Neural crest cell (in vitro differentiated cells): ENCODE results near the gene WSB2. TPM values are rescaled to one million over a fixed set of nuclear protein-coding genes. Genes with fewer than 3 reads are reported as not detected.
"Not testable (repeated sequence)": the region's sequence is repeated elsewhere in the genome, so short reads cannot be mapped to it uniquely, and the experiment has no call there.

Experiments used
- DNase-seq: peaks from one replicate; pipeline ENCODE4 v3.0.0; 2021; ENCODE audit warnings: low read depth, mixed read lengths, low spot score
- H3K27ac Mint-ChIP-seq: one replicate; pipeline ENCODE4 v1.8.0; 2021; ENCODE audit warnings: mild to moderate bottlenecking, mixed read lengths; ENCODE audit not compliant: unreplicated experiment
- H3K27me3 Mint-ChIP-seq: 2 replicates; pipeline ENCODE4 v1.8.0; 2021; ENCODE audit warnings: low read depth, mild to moderate bottlenecking, mixed read lengths
- H3K36me3 Mint-ChIP-seq: 2 replicates; pipeline ENCODE4 v1.8.0; 2021; ENCODE audit warnings: low read depth, mild to moderate bottlenecking, mixed read lengths
- H3K4me1 Mint-ChIP-seq: 2 replicates; pipeline ENCODE4 v1.8.0; 2021; ENCODE audit warnings: mixed read lengths
- H3K4me3 Mint-ChIP-seq: one replicate; pipeline ENCODE4 v1.8.0; 2021; ENCODE audit warnings: mild to moderate bottlenecking, mixed read lengths
- H3K9me3 Mint-ChIP-seq: 2 replicates; pipeline ENCODE4 v1.8.0; 2021; ENCODE audit warnings: mixed read lengths
- total RNA-seq: library from RNA; stranded (reverse); gene quantifications from 2 replicates; pipeline ENCODE4 v1.2.1, GENCODE V29; 2021
- TF ChIP-seq, protein P1 (sequence below): fragments of 200-600 bp; sonication (generic); conservative IDR thresholded peaks from 2 replicates; pipeline ENCODE4 v1.5.0; 2021; ENCODE audit warnings: antibody characterized with exemption, mild to moderate bottlenecking

Gene WSB2
- total RNA-seq, 1 donor from 2014 or later: 78.6 TPM

DNA sequence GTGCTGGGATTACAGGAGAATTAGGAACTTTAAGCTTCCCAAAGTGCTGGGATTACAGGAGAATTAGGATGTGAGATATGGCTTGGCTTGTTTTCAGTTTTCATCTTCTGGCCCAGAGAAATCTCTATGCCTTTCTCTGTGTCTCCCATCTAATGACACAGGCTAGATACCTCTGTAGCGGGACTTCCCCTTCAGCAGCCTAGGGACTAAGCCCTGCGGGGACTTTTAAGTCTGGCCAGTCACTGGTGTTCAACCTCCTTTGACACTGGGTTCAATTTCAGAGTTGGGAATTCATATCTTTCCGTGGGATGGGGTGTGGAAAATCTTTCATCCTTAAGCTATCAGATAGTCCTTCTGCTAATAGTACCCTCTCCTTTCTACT, 38.3 kb downstream of the WSB2 start:
- no peaks in the 10 kb centered on the region for H3K9me3 Mint-ChIP-seq
- no peaks in the 10 kb centered on the region for H3K27me3 Mint-ChIP-seq
- TF ChIP-seq, protein P1, sequence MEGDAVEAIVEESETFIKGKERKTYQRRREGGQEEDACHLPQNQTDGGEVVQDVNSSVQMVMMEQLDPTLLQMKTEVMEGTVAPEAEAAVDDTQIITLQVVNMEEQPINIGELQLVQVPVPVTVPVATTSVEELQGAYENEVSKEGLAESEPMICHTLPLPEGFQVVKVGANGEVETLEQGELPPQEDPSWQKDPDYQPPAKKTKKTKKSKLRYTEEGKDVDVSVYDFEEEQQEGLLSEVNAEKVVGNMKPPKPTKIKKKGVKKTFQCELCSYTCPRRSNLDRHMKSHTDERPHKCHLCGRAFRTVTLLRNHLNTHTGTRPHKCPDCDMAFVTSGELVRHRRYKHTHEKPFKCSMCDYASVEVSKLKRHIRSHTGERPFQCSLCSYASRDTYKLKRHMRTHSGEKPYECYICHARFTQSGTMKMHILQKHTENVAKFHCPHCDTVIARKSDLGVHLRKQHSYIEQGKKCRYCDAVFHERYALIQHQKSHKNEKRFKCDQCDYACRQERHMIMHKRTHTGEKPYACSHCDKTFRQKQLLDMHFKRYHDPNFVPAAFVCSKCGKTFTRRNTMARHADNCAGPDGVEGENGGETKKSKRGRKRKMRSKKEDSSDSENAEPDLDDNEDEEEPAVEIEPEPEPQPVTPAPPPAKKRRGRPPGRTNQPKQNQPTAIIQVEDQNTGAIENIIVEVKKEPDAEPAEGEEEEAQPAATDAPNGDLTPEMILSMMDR: no peak
- H3K4me3 Mint-ChIP-seq: peak overlapping the region; percentile 25
- peaks cover 19% of the 10 kb centered on the region for H3K4me1 Mint-ChIP-seq
- no peak for DNase-seq
- peaks cover 15% of the 10 kb centered on the region for H3K36me3 Mint-ChIP-seq
- H3K27ac Mint-ChIP-seq: no peak overlapping the region

DNA sequence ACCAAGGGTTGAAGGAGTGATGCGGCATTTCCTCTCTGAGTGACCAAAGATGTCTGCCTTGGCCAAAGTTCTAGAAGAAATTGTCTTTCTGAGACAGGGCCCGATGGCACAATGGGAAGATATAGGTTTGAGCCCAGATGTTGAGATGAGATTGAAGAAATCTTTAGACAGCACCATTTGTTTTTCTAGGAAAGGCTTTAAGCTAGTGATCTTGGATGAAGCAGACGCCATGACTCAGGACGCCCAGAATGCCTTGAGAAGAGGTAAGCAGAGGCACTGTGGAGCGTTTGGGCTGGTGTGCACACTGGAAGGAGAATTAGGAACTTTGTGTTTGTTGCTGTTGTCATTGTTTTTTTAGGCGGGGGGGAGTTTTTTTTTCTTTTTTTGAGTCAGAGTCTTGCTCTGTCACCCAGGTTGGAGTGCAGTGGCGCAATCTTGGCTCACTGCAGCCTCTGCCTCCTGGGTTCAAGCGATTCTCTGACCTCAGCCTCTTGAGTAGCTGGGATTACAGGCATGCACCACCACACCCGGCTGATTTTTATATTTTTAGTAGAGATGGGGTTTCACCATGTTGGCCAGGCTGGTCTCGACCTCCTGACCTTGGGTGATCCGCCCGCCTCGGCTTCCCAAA, 38.8 kb downstream of the WSB2 start:
- H3K36me3 Mint-ChIP-seq: peaks cover 15% of the 10 kb centered on the region
- not testable (repeated sequence) for H3K27me3 Mint-ChIP-seq, H3K4me3 Mint-ChIP-seq, H3K9me3 Mint-ChIP-seq, DNase-seq, H3K27ac Mint-ChIP-seq
- peaks cover 23% of the 10 kb centered on the region for H3K4me1 Mint-ChIP-seq

DNA sequence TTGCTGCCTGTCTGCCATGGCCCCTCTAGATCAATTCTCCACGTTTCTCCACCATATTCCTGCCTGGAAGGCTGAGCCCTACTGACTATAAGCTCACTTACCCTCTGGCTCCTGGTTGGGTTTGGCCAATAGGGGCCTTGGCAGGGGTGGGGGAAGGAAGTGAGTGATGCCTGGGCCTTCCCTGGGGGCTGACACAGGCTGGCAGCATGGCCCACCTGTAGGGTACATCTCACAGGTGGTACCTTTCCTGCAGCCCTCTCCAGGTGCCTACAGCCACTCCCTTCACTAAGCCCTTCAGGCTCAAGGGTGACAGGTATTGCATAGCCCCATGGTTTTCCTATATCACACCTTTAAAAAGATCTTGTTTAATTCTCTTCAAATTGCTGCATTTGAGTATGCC, 40.9 kb downstream of the WSB2 start:
- H3K27ac Mint-ChIP-seq: no peak overlapping the region
- H3K9me3 Mint-ChIP-seq: no peaks in the 10 kb centered on the region
- H3K27me3 Mint-ChIP-seq: no peaks in the 10 kb centered on the region
- H3K4me3 Mint-ChIP-seq: peak overlapping the region; percentile 15
- DNase-seq: no peak
- H3K4me1 Mint-ChIP-seq: peaks cover 36% of the 10 kb centered on the region
- TF ChIP-seq, protein P1: no peak
- peaks cover 13% of the 10 kb centered on the region for H3K36me3 Mint-ChIP-seq

DNA sequence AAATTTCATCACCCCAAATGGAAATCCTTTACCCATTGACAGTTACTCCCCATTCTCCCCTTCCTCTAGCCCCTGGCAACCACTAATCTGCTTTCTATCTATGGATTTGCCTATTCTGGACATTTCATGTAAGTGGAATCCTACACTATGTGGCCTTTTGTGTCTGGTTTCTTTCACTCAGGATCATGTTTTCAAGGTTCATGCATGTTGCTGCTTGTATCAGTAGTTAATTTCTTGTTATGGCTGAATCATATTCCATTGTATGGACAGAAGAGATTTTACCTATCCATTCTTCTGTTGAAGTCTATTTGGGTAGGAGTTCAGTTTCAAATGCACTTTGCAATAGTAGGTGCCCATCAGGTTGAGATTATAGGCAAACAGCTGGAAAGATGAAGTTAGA, 43.1 kb downstream of the WSB2 start:
- H3K4me1 Mint-ChIP-seq: peaks cover 36% of the 10 kb centered on the region
- H3K4me3 Mint-ChIP-seq: peak overlapping the region; percentile 90
- TF ChIP-seq, protein P1: no peak
- H3K27ac Mint-ChIP-seq: no peak overlapping the region
- H3K27me3 Mint-ChIP-seq: no peaks in the 10 kb centered on the region
- DNase-seq: no peak
- peaks cover 9% of the 10 kb centered on the region for H3K36me3 Mint-ChIP-seq
- no peaks in the 10 kb centered on the region for H3K9me3 Mint-ChIP-seq

DNA sequence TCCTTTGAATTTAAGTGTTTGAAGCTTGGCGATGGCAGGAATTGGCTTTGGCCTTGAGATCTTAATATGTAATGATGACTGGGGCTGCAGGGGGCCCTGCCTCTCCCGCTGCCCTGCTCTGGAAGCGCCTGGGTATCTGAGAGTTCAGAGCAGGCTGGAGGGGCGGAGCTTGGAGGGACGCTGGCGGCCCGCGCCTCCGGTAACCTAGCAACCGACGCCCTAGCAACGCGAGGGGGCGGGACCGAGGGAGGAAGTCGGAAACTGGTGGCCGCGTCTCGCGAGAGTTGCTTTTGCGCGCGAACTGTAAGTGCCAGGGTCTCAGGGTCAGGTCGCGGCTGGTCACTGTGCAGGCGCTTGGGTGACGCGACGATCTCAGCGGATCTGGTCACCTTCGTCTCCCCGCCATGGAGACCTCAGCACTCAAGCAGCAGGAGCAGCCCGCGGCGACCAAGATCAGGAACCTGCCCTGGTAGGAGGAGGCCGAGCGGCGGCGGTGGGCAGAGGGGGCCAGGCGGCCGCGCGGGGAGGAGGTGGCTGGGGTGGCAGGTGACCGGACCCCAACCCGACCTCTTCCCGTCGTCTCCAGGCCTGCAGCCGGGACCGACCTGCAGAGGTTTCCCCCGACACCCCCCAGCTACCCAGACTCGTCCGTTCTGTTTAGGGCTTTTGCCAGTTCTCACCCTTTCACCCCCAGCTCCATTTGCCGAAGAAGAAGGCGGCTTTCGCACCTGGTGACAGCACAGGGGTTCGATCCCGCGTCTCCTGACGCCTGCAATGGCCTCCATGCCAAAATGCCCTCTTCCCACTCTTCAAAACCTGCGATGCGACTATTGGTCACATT, 44.3 kb downstream of the WSB2 start, which contains the start of gene RFC5:
RFC5 (plus strand) TSS at position 280 of the 841 bp plus-strand sequence; CDS start at position 405, 125 bp downstream.
- TF ChIP-seq, protein P1: no peak

DNA sequence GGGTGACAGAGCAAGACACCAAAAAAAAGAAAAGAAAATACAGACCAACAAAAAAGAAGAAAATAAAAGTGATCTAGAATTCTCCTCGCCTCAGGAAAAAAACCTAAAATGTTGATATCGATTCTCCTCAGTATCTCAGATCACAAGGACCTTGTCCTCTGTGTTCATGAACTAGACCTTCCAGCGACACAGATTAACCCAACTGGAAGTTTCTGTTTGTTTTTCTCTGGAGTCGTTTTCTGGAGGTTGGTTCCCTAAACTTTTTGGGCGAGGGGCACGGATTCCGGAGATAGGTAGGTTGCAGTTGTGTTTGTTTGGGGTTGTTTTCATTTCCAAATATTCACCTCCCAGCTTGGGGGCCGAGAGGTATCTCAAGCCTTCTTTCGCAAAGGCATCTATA, 45.0 kb downstream of the WSB2 start:
- TF ChIP-seq, protein P1: no peak
- peaks cover 28% of the 10 kb centered on the region for H3K4me1 Mint-ChIP-seq
- H3K27me3 Mint-ChIP-seq: no peaks in the 10 kb centered on the region
- no peak for DNase-seq
- peak overlapping the region; percentile 90 for H3K4me3 Mint-ChIP-seq
- H3K9me3 Mint-ChIP-seq: no peaks in the 10 kb centered on the region
- H3K27ac Mint-ChIP-seq: no peak overlapping the region
- peaks cover 2% of the 10 kb centered on the region for H3K36me3 Mint-ChIP-seq

More for the DNA sequence above, 44.3 kb downstream of the WSB2 start, which contains the start of gene RFC5:
- no peaks in the 10 kb centered on the region for H3K27me3 Mint-ChIP-seq
- no peaks in the 10 kb centered on the region for H3K9me3 Mint-ChIP-seq
- H3K4me3 Mint-ChIP-seq: peak within 1 kb of the TSS; percentile 90
- H3K36me3 Mint-ChIP-seq: peaks cover 2% of the 10 kb centered on the region
- peaks cover 28% of the 10 kb centered on the region for H3K4me1 Mint-ChIP-seq
- peak within 1 kb of the TSS; percentile 98 for H3K27ac Mint-ChIP-seq
- peak; percentile 99 for DNase-seq
